Measurements from ENCODE around the gene BMP10. TPM values are rescaled to one million over a fixed set of nuclear protein-coding genes. Genes with fewer than 3 reads are reported as not detected.

BMP10 gene
- total and polyA plus RNA-seq, 10 of the 15 experiments (the other 5 are each of a cell fraction or from before 2014, with no cell fraction given): 0.04 TPM; not detected in 9

GRCh38 chr2:68860111-68860510 is 11.1 kb downstream of the BMP10 start (continued):
- TF ChIP-seq NKRF (conservative IDR thresholded peaks at IDR 0.05): no peak

GRCh38 chr2:68857855-68858456 is 13.2 kb downstream of the BMP10 start:
- ChIA-PET POLR2A (no interaction called here), CTCF (interaction anchor here (0.6 to 1.1 kb wide), 3 partner anchors 9 to 125 kb away, joined by 3 read pairs; no protein-coding TSS in a partner anchor), SMC1A (ENCODE audit: uncharacterized antibody, unreplicated experiment) (interaction anchor here (1.1 to 1.2 kb wide), 2 partner anchors 12 to 20 kb away, joined by 3 read pairs; no protein-coding TSS in a partner anchor), RAD21 (ENCODE audit: unreplicated experiment) (no interaction called here)
- no peak overlapping the region for H3K4me3 ChIP-seq
- DNase-seq (ENCODE audit: low read depth, low spot score) (peak; percentile 11), ATAC-seq (no peak), FAIRE-seq (no peak)
- no peak overlapping the region for H3K9ac ChIP-seq (ENCODE audit: control insufficient read depth, insufficient read depth, low read length)
- intact Hi-C loops (cut with micrococcal nuclease; ENCODE audit: unreplicated experiment) (no loop called here), in situ Hi-C loops (cut with MboI) (no loop called here)
- no peak overlapping the region for H3K4me2 ChIP-seq (ENCODE audit: control insufficient read depth, insufficient read depth)
- no peaks in the 10 kb centered on the region for H3K36me3 ChIP-seq (ENCODE audit: control insufficient read depth in 2 of 2, insufficient read depth in 2 of 2, low read length in 1 of 2)
- TF ChIP-seq KDM1A (IDR thresholded peaks at IDR 0.05; ENCODE audit: borderline replicate concordance) (no peak), RUNX3 (IDR thresholded peaks at IDR 0.05; ENCODE audit: low read length) (peak; percentile 39; the same call in 1 of the 2 replicates), CEBPB (IDR thresholded peaks at IDR 0.05; ENCODE audit: borderline replicate concordance in 1 of 2, low read depth in 2 of 2, low read length in 2 of 2) (no peak), LARP7 (IDR thresholded peaks at IDR 0.05) (no peak), RELA (IDR thresholded peaks at IDR 0.05; ENCODE audit: borderline replicate concordance, partially characterized antibody) (no peak)
- 8% methylated on average over 4 of the region's 4 CpGs for WGBS (ENCODE audit: insufficient coverage, insufficient replicate concordance, low lambda C conversion rate, missing lambda C conversion rate)
- peaks cover under 1 to 1% of the 10 kb centered on the region in 2 experiments; a peak in 3 of 4 replicates for H3K27me3 ChIP-seq (replicated peaks in 1 of 2; ENCODE audit: control insufficient read depth in 2 of 2, insufficient read depth in 2 of 2, low read length in 1 of 2)
- no peaks in the 10 kb centered on the region for H4K20me1 ChIP-seq (ENCODE audit: control insufficient read depth, insufficient read depth)
- H2AFZ ChIP-seq (ENCODE audit: control insufficient read depth, low read depth, low read length): no peak overlapping the region
- H3K27ac ChIP-seq (ENCODE audit: control insufficient read depth, insufficient read depth): no peak overlapping the region
- no peaks in the 10 kb centered on the region for H3K9me3 ChIP-seq (replicated peaks; ENCODE audit: control insufficient read depth, insufficient read depth, low read length)
- H3K4me1 ChIP-seq (ENCODE audit: control insufficient read depth, insufficient read depth, low read length): no peaks in the 10 kb centered on the region
- H3K79me2 ChIP-seq (ENCODE audit: control insufficient read depth, insufficient read depth, low read length): no peaks in the 10 kb centered on the region
- no TSS peak for BruUV-seq (replicated peaks)

All from GM12878 (cell line).